KBM-7 (cell line): Measurements from ENCODE around the gene CSRP2.

Experiments
- DNase-seq: peaks from one replicate; pipeline ENCODE4 v3.0.0-alpha.2; 2015
- in situ Hi-C: fragments of 300-500 bp; cut with MboI; formaldehyde crosslinking; loops from 2 replicates; pipeline ENCODE4 v1.14.3; 2020; ENCODE audit warnings: low sequenced_read_pairs, low pct_unique_long_range_greater_than_20kb, mixed read lengths

CSRP2 gene

DNA sequence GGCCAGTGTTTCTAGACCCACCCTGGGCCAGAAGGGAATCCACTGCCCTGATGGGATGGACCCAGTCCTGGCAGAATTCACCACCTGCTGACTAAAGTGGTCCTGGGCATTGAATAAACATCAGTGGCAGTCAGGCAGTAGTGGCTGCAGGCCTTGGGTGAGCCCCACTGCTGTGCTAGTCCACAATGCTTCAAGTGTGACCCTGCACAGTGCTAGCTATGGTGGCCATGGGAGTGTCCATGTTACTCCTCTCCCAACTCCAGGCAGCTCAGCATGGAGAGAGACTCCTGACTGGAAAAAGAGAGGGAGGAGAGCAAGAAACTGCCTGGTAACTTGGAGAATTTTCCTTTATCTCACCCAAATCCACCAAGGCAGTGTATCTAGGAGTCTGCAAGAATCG lies 17.5 kb upstream of the CSRP2 start:
- no peak for DNase-seq
- in situ Hi-C loops: no loop called here

DNA sequence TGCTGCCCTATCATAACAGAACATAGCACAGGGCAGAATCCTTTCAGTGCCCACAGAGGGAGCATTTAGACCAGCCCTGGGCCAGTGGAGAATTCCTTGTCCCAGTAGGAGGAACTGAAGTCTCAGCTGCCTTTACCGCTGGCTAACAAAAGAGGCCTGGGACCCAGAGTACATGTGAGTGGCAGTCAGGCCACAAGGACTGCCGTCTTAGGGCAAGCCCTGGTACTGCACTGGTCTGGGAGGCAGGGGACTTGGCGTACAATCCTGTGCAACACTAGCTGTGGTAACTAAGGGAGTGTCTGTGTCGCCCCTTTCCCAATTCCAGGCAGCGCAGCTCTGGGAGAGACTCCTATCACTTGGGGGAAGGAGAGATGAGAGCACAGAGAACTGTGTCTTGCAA lies 17.0 kb upstream of the CSRP2 start:
- in situ Hi-C loops: no loop called here
- no peak for DNase-seq

DNA sequence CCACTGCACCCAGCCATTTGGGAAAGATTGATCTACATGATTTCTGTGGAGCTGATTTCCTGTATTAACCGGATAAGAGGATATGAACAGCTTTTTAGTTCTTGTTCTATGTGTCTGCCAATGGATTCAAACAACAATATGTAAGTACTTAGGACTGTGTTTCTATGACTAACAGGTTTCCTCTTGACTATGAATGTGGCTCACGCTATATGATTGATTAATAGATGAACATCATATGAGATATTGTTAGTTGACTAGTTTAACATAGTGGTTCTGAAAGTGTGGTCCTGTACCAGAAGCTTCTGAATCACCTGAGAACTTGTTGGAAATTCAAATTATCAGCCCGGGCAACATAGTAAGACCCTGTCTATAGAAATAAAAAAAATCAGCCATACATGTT lies 12.8 kb upstream of the CSRP2 start:
- DNase-seq: no peak
- in situ Hi-C loops: no loop called here

DNA sequence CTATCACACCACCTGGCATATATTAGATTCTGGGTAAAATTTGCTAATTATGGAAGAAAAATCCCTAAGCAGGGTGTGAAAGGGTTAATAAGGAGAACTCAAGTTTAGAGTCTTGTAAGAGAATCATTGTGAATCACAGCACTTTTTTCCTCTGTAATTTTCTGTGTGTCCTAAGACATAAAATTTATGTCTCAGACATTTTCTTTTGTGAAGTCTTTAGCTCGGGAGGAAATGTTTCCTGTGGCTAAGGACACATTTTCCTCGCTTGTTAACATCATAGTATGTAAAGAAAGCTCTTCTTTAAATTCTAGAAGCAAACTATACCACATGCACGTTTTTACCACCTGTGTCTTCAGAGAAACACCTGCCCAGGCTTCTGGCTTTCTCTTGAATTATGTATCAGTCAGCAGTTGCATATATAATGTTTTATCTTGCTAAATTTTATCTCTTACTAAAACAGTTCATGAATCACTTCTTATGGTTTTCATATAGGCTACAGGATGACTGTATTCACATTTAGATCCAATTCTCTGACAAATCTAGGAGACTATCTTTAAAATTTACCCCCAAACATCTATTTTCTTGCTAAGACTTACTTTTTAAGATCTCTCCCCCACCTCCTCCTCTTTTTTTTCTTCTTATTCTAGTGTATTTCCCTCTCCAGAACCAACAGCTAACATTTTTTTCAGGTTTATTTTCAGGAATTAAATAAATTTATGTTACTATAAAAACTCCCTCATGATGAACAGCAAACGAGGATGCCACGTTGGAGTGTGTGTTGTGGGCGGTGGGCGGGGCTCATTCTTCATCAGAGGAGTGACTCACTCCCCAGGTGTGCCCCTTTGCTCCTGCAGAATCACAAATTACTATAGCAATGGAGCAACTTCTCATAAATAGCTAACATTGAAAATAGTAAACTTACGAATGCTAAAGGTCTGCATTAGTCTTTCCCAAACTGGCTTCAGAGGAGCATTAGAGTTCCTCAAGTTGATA lies 11.6 kb upstream of the CSRP2 start:
- in situ Hi-C loops: no loop called here
- no peak for DNase-seq

DNA sequence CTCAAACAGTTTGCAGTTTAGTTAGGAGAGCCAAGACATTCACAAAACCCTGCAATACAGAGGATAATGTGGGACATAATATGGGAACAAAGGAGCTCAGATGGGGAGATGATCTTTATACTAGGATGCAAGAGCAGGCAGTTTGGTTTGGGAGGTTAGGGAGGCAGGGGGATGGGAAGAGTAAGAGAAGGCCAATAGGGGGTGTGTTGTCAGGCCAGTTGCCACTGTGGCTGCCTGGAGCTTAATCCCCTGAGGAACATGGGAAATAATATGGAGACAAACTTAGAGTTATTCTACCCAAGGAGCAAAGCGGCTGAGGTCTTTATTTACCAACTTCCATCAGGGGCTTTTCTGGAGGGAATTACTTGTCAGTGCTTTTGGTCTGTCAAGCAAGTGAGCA lies 10.0 kb upstream of the CSRP2 start:
- no peak for DNase-seq
- in situ Hi-C loops: no loop called here

GRCh38 chr12:76883811-76884210 lies 5.0 kb upstream of the CSRP2 start:
- no peak for DNase-seq
- in situ Hi-C loops: no loop called here

DNA sequence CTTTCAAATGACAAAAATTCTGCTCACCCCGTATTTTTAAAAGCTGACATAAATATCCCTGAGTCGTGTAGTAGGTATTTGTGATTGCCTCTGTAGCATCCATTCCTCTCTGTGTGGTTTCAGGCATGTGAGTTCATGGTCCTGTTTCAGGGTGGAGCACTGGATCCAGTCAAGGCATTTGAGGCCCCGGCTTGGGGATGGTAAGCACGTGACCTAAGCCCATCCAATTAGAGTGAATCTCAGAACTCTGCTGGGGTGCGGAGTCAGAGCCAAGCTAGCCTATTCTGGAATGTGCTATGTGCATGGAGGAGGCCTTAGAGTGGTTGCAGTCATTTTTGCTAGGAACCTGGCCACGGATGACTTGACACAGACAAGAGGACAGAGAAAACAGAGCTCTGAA lies 4.3 kb upstream of the CSRP2 start:
- in situ Hi-C loops: no loop called here

DNA sequence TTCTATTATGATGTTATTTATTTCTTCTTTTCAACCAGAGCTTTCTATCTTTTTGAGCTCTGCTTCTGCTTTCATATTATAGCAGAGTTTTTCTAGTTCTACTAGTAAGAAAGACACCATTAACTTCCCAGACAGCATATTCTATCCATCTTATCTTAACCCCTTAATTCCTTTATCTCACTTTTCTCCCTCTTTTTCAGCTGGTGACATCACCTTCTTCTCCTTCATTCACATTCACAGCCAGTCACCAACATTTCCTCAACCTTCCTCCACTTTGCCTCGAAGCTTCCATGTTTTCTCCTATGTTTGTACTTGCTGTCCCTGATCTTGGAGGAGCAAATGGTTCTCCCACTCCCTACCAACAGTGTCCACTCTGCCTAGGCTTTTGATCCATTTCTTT lies 3.5 kb upstream of the CSRP2 start:
- DNase-seq: no peak
- in situ Hi-C loops: no loop called here

More for the DNA sequence above, 4.3 kb upstream of the CSRP2 start:
- DNase-seq: no peak

DNA sequence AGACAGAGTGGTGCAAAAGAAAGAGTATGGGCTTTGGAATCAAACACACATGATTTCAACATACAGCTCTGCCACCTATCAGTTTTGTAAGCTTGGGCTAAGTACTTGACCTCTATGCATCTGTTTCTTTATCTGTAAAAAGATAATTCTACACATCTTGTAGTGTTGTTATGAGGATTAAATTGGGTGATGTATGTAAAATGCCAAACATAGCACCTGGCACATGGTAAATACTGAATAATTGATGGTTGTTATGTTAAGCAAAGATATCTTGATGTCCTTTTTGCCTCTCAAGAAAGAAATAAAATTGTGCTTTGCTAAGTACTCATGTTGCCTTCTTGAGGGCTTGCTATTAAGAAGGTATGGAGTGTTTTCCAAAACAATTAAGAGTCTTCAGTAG lies 2.3 kb upstream of the CSRP2 start:
- in situ Hi-C loops: no loop called here
- DNase-seq: no peak

- DNase-seq: no peak
- in situ Hi-C loops: no loop called here
These were observed 1.8 kb upstream of the CSRP2 start for GRCh38 chr12:76880519-76881023.

- DNase-seq: no peak
- in situ Hi-C loops: no loop called here
These were observed 1.1 kb upstream of the CSRP2 start for GRCh38 chr12:76879710-76880518.

DNA sequence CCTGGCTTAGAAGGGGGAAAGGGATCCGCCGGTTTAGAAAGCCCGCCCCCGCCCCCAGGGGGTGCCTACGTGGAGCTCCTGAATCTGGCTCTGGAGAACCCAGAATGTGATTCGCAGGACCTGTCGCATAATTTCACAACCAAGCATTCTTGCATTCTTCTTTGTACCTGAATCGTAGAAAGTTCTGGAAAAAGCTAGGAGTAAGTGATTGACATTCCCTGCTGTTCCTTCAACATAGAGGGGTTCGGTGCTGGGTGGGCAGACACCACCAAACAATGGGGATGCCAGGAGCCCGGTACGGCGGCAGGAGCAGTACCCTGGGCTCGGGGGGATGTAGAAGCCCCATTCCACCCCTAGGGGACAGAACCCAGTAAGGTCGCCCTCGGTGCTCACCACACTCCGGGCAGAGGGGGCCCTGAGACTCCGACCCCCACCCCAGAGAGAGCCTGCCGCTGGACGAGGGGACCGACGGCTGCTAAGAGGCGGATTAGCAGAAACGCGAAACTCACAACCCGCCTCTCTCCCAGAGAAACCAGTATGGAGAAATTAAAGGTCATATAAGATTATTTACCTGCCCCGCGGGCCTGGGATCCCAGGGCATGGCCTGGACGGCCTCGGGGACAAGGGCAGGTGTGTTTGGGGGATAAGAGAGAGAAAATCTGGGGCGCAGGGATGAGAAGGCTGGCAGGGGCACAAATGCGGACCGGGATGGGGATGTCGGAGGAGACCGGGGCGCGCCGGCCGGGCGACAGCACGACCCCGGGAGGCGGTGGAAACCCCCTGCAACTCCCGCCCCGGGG lies 520 bp downstream of the CSRP2 start:
- in situ Hi-C loops: no loop called here
- DNase-seq: no peak

- in situ Hi-C loops: no loop called here
- DNase-seq: no peak
These were observed 2.1 kb downstream of the CSRP2 start for GRCh38 chr12:76876696-76877229.

DNA sequence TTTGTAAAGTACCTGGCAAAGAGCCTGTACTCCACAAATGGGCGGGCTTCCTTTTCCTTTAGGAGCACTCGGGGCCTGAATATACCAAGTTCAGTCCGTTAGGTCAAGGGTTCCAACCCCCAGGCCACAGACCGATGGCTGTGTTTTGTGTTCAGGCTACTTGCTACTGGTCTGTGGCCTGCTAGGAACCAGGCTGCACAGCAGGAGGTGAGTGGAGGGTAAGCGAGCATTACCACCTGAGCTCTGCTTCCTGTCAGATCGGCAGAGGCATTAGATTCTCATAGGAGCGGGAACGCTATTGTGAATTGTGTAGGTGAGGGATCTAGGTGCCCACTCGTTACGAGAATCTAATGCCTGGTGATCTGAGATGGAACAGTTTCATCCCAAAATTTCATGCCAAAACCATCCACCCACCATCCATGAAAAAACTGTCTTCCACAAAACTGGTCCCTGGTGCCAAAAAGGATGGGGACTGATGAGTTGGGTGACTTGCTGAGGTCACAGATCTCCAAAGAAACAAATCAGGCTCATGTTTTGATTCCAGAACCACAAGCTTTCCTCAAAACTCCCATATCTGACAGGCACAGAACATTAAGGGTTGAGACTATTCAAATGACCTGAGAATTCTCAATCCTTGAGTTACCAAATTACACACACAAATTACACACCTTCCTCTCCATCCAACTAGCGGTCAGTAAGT lies 4.2 kb downstream of the CSRP2 start:
- in situ Hi-C loops: no loop called here
- DNase-seq: no peak

DNA sequence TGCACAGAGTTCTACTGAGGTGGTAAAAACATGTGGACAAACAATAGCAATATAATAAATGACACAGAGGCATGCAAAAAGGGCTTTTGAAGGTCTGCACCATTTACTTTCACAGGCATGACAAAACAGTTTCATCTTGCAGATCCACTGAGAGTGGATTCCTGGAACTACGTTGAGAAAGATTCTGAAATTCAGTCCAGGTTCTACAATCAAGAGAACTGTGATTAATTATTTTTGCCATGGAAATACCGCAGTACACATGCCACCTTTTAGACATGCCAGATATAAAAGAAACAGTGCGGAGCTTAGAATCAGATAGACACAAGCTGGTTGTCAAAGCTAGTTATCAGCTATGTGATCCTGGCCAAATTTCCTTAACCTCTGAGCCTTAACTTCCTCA lies 4.8 kb downstream of the CSRP2 start:
- in situ Hi-C loops: no loop called here

DNA sequence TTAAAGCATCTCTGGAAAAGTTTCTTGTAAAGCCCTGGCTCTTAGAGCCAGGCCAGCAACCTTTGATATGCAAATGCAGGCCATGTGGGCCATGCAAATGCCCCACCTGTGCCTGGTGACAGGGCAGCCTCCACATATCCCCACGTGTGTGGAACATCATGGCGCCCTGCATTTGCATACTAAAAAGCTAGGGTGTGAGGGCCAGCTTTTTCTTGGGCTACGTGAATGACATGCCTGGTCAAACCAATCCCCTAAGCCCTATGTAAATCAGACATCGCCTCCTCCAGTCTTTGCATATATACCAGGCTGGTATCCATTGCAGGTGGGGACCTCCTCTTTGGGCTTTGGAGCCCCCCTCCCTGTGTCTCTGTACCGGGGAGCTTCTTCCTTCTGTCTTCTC lies 6.4 kb downstream of the CSRP2 start:
- in situ Hi-C loops: no loop called here
- DNase-seq: no peak

More for the DNA sequence above, 4.8 kb downstream of the CSRP2 start:
- DNase-seq: no peak

DNA sequence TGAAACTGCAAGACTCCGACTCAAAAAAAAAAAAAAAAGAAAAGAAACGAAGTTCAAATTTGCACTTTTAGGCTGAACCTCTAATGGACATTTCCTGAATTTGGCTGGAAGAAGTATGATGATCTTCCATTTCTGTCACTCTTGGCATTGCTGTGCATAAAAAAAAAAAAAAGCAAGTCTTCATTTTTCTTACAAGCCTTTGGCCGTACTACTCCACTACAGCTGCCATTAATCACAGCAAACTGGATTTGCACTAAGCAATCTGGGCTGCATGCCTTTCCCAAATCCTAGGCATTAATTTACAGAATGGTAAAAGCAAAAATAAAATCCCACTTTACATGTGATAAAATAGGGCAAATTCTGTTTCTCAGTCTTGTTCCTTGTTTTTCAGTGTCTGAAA lies 7.1 kb downstream of the CSRP2 start:
- in situ Hi-C loops: no loop called here
- no peak for DNase-seq

DNA sequence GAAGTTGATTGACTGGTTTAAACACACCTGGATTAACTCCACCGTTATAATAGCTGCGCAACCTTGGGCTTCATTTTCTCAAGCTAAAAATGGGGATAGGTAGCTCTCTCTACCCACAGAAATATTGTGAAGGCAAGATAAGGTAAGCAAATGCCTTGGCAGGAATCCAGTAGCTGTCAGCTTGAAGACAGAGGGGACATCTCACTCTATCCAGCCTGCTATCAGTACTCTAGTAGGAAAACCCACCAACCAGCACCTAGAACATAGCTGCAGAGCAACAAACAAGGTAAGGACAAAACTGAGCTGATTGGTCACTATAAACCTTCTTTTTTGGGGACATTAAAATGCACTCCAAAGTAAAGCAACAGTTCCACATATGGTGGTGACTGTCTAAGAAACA lies 7.7 kb downstream of the CSRP2 start:
- DNase-seq: no peak
- in situ Hi-C loops: no loop called here
